DMS153 (cell line): ENCODE measurements around the gene ZP3.
"Not testable (repeated sequence)": the region's sequence is repeated elsewhere in the genome, so short reads cannot be mapped to it uniquely, and the experiment has no call there.

Experiments used
- DNase-seq: peaks from one replicate; lab custom pipeline; 2025; lab: John Stamatoyannopoulos, UW

Gene ZP3

DNA sequence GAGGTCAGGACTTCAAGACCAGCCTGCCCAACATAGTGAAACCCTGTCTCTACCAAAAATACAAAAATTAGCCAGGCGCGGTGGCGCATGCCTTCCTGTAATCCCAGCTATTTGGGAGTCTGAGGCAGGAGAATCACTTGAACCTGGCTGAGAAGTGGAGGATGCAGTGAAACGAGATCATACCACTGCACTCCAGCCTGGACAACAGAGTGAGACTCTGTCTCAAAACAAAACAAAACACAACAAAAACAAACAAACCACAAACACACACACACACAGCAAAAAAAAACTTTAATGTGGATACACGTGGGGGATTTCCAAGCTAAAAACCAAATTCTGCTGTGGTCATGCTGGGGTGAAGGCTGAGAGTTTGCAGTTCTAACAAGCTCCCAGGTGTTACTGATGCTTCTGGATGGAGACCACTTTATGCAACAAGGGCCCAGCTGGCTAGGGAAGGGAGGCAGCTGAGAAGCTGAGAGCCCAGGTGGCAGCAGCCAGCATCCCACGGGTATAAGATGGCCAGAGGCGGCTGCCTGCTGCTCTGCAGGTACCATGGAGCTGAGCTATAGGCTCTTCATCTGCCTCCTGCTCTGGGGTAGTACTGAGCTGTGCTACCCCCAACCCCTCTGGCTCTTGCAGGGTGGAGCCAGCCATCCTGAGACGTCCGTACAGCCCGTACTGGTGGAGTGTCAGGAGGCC, at the start of gene ZP3:
ZP3 (plus strand) TSS at position 538 of the 699 bp plus-strand sequence; CDS start at position 553, 15 bp downstream.
- no peak for DNase-seq

DNA sequence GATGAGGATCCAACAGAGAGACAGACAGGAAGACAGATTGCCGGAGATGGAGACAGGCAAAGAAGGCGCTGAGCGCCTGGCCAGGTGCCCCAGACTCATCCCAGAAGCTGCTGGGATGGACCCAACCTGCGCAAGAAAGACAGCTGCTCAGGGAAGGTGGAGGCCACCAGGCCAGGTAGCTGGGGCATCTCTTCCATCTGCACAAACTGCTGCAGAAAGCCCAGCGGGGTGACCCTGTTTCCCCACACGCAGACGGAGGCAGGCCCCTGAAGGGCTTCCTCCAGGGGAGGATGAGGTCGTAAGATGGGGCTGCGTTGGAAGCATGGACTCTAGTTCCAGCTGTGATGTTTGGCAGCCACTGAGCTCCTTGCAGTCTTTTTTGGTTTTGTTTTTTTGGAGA, 49.5 kb upstream of the ZP3 start:
- DNase-seq: no peak

DNA sequence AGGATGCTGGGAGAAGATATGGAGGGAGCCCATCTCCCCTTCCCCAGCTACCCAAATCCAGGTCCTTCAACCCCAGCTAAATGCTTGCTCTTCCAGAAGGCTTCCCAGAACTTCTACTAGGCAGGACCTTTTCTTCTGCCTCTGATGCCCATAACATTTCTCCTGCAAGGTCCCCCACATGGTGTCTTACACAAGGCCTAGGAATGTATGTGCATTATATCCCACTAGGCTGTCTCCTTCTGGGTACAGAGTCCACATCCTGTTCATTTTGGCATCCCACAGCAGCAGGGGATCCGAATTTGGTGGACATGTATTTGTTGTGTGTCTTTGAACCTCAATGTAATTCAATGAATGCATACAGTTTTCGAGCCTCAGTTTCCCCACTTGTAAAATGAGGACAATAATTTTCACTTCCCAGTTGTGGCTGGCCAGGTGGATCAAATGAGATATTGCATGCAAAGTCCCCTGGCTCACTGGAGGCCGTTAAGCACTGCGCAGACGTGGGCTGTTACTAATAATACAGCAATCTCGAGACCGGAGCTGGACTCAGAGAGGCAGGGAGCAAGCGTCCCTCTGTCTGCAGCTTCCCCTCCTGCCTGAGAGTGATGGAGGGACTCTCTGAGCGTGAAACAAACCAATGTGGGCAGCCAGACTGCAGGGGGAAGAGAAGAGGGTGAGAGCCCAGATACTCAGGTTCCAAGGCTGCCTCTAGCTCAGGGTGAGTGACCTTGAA, 47.4 kb upstream of the ZP3 start:
- DNase-seq: no peak

DNA sequence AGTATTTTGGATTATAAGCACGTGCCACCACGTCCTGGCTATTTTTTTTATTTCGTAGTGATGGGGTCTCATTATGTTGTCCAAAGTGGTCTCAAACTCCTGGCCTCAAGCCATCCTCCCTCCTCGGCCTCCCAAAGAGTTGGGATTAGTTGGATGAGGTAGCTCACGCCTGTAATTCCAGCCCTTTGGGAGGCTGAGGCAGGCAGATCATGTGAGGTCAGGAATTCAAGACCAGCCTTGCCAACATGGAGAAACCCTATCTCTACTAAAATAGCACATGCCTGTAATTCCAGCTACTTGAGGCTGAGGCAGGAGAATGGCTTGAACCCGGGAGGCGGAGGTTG, 44.2 kb upstream of the ZP3 start:
- no peak for DNase-seq

DNA sequence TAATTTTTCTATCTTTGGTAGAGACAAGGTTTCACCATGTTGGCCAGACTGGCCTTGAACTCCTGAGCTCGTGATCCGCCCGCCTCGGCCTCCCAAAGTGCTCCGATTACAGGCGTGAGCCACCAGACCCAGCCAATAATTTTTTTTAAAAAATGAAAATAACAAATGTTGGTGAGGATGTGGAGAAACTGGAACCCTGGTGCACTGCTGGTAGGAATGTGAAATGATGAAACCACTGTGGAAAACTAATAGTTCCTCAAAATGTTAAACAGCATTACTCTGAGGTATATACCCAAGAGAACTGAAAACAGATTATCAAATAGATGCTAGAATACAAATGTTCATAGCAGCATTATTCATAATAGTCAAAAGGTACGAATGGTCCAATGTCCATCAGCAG, 42.9 kb upstream of the ZP3 start:
- no peak for DNase-seq

DNA sequence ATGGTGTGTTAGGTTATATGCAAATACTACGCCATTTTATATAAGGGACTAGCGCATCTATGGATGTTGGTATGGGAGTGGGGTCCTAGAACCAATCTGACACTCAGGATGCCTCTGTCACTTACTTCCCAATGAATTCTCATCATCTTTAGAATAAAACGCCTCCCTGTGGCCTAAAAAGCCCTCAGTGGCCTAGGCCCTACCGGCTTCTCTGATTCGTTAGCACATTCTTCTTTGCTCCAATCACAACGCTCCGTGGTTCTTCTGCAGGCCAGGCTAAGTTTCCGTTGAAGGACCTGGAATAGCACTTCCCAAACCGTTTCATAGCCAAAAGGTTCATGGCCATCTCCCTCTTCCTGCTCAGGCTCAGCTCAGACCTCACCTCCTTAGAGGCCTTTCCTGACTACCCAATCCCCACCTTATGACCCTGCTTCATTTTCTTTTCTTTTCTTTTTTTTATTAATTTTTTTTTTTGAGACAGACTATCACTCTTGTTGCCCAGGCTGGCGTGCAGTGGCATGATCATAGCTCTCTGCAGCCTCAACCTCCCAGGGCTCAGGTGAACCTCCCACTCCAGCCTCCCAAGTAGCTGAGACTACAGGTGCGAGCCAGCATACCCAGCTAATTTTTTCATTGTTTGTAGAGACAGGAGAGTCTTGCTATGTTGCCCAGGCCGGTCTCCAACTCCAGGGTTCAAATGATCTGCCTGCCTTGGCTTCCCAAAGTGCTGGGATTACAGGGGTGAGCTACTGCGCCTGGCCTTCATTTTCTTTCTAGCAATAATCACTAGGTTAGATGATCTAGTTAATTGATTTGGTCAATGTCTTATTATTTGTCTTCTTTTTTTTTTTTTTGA, 41.4 kb upstream of the ZP3 start:
- DNase-seq: no peak

DNA sequence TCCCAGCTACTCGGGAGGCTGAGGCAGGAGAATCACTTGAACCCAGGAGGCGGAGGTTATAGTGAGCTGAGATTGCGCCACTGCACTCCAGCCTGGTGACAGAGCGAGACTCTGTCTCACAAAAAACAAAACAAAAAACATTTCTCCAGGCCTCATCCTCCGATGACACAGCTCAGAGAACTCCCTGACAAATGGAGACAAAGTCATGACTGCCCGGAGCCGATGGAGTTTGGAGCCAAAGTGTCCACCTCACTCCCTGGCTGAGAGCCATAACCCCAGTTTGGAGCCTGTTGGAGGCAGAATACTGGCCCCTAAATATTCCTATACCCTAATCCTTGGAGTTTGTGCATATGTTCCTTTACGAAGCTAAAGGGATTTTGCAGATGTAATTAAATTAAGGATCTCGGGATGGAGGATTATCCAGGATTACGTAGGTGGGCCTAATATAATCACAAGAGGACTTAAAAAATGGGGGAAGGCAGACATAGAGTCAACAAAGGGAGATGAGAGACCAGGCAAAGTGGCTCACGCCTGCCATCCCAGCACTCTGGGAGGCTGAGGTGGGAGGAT, 38.0 kb upstream of the ZP3 start:
- DNase-seq: no peak

DNA sequence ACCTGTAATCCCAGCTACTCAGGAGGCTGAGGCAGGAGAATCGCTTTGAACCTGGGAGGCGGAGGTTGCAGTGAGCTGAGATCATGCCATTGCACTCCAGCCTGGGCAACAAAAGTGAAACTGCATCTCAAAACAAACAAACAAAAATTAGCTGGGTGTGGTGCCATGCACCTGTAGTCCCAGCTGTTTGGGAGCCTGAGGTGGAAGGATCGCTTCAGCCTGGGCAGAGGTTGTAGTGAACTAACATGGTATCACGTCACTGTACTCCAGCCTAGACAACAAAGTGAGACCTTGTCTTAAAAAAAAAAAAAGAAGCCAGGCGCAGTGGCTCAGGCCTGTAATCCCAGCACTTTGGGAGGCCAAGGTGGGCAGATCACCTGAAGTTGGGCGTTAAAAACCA, 37.0 kb upstream of the ZP3 start:
- not testable (repeated sequence) for DNase-seq

DNA sequence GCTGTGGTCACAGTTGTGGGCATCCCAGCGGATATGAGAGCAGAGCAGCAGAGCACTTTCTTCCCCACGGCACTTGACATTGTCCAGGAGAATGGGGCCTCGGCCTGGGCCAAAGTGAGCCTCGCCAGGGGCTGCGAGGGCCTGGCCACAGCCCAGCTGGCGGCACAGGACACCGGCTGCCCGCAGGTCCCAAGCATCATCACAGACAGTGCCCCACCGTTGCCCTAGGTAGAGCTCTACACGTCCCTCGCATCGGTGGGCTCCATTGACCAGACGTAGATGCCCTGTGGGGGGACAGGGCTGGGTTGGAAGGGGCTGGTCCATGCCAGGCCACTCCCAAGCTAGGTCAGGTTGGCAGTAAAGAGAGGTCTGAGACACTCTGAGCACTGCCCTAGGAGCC, 34.7 kb upstream of the ZP3 start:
- no peak for DNase-seq

DNA sequence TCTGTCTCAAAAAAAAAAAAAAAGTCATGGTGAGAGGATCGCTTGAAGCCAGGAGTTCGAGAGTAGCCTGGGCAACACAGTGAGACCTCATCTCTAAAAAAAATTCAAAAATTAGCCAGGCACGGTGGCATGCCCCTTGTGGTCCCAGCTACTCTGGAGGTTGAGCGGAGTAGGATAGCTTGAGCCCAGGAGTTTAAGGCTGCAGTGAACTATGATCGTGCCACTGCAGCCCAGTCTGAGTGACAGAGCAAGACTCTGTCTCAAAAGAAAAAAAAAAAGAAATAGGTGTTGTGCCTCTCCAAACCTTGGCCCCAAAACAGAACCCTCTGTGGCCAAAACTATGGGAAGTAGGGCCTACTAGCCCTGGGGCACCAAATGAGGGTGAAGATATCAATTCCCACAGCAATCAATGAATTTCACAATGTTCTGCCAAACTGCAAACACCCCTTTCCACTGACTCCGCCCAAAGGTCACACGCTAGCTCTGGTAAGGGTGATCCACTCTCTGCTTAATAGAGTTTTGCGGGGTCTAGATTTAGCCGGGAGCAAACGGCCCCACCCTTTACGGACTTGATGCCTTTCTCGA, 32.1 kb upstream of the ZP3 start:
- DNase-seq: no peak

DNA sequence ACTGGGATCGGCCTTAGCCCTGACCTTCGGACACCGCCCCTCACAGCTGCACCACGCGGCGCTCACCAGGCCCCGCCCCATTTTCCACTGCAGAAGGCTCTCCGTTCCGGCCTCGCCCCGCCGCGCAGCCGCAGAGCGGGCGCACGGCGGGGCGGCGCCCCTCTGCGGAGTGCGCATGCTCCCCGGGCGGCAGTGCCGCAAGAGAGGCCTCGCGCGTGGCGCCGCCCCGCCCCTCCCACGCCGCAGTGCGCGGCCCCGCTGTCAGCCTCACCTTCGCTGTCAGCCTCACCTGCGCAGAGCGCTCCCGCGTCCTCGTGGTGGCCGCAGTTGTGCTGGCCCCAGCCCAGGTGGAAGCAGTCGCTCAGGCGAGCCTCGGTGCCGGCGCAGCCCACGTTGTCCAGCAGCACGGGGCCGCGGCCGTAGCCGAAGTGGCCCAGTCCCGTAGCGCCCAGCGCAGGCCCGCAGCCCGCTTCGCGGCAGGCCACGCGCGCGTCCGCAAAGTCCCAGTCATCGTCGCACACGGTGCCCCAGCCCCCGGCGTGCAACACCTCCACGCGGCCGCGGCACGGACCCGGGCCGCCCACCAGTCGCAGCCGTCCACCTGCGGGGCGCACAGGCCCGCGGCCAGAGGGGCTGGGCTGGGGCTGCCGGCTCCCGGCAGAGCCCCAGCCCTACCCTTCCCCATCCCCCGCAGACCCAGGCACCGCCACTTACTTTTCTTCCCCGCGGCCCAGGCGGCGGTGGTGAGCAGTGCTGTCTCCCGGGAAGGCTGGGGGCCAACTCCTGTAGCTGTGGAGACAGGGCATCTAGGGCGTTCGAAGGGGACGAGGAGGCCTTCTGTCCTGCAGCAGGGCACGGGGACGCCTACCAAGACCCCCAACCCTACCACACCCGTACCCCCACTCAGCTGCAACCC, 31.4 kb upstream of the ZP3 start:
- DNase-seq: peak; percentile 87

DNA sequence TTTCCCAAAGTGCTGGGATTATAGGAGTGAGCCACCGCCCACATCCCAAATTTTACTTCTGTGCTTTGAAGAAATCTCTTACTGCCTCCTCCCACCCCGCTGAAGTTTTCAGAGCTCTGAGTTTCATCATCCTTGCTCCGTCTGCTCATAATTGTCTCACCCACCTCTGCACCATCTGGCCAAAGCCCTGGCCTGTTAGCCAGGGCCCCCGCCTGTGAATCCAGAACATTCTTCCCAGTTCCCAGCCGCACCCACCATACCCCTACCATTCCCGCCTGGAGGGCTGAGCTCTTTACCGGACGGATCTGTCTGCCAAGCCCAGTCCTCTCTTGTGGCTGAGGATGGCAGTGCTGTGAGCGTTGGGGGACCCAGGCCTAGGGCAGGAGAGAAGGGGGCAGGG, 29.8 kb upstream of the ZP3 start:
- DNase-seq: no peak

DNA sequence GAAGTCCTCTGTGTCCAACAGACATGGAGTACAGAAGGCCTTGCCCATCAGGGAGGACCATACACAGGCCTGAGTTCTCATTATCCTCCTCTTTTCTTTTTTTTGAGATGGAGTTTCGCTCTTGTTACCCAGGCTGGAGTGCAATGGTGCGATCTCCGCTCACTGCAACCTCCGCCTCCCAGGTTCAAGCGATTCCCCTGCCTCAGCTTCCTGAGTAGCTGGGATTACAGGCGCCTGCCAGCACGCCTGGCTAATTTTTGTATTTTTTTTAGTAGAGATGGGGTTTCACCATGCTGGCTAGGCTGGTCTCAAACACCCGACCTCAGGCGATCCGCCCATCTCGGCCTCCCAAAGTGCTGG, 29.2 kb upstream of the ZP3 start:
- not testable (repeated sequence) for DNase-seq

DNA sequence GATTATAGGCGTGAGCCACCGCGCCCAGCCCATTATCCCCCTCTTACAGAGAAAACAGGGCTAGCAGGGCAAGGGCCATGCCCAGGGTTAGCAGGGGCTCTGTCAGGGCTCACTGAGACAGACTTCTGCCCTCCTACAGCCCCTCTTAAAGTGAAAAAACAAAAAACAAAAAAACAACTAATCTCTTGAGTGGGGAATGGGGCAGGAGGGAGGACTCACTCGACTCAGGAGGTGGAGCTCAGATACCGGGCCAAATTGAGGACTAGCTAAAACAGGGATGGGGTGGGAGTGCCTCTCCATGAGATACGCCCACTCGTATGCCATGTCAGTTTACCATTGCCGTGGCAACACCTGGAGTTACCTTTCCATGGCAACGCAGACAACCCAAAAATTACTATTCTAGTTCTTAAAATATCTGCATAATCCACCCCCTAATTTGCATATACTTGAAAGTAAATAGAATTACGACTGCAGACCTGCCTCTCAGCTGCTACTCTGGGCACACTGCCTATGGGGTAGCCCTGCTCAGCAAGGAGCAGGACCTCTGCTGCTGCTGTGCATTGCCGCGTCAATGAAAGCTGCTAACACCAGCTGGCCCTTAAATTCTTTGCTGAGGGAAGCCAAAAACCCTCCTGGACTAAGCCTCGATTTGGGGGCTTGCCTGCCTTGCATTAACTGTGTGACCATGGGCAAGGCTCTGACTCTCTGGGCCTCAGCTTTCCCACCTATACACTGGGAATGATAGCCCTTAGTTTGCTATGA, 28.6 kb upstream of the ZP3 start:
- no peak for DNase-seq

DNA sequence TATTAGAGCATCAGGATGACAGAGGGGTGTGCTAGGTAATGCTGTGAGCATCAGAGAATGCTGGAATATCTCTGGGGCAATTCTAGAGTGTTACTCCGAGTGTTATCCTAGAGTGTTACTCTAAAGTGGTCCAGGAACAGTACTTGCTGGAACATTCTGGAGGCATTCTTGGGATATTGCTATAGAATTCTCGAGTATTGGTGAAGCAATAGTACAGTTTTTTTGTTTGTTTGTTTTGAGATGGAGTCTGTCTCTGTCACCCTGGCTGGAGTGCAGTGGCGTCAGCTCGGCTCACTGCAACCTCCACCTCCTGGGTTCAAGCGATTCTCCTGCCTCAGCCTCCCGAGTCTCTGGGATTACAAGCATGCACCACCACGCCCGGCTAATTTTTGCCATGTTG, 27.9 kb upstream of the ZP3 start:
- no peak for DNase-seq

DNA sequence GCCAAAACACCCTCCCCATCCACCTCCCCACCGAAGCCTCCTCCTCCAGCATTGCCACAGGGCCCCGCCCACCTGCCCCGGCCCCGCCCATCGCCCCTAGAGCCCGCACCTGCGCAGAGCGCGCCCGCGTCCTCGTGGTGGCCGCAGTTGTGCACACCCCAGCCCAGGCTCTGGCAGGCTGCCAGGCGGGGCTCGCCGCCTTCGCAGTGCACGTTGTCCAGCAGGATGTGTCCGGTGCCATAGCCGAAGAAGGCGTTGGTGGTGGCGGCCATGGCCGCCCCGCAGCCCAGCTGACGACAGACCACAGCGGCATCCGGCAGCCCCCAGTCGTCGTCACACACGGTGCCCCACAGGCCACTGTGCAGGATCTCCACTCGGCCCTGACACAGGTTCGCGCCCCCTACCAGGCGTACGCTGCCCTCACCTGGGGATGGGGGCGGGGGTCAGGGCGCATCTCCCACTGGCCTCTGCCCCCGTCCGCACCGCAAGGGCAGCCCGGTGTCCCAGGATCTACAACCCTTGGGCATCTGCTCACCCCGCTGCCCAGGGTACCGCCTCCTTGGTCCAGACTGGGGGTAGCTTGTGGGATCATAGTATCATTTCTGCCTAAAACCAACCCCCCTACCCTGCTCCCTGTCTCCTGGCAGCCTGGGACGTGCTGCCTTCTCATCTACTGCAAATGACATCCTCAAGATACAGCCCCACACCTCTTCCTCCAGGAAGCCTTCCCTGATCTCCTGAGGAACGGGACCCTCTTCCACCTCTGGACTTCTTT, 27.2 kb upstream of the ZP3 start:
- peak; percentile 61 for DNase-seq

DNA sequence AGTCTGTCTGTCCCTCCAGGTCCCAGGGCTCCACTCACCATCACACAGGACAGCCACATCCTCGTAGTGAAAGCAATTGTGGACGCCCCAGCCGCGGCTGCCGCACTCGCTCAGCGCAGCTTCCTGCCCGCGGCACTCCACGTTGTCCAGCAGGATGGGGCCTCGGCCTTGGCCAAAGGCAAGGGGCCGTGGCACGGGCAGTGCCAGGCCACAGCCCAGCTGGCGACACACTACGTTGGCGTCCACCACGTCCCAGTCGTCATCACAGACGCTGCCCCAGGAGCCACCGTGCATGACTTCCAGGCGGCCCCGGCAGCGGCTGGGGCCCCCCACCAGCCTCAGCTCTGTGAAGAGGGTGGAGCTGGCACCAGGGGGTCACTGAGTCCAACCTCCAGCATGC, 24.5 kb upstream of the ZP3 start:
- DNase-seq: no peak

DNA sequence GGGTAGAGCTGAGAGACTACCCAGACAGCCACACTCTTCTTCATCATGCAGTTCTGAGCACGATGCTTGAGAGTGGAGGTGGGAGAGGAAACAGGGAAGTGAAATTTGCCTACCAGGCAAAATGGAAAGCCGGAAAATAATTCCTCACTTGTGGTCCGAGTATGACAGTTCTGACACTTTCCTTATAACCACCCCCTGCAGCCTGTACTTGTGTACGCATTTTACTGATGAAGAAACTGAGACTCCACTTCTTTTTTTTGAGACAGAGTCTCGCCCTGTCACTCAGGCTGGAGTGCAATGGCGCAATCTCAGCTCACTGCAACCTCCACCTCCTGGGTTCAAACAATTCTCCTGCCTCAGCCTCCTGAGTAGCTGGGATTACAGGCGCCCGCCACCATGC, 21.7 kb upstream of the ZP3 start:
- DNase-seq: not testable (repeated sequence)

DNA sequence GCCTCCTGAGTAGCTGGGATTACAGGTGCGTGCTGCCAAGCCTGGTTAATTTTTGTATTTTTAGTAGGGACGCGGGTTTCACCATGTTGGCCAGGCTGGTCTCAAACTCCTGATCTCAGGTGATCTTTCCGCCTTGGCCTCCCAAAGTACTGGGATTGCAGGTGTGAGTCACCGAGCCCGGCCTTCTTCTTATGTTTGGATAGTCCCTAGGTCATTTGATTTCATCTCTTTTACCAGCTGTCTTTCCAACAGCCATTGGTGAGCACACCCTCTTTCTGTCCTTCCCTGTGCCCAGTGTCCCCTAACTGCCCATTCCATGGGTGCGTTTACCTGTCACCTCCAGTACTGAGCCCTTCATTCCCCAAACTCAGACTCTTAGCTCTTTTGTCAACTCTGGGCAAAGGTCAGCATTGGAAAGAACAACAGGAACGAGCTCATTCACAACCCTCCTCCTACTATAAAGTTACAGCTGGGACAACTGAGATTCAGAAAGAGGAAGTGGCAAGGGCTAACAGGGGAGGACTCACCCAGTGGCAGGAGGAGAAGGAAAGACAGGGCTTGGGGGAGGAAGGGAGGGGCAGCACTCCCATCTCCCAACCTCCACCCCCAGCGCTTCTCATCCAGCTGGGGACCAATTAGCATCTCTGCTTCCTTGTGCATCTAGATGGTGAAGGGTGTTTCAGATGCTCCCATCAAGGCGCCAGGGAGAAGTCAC, 20.8 kb upstream of the ZP3 start:
- no peak for DNase-seq
